Neural cell (in vitro differentiated cells): ENCODE results near the gene KLHL2. TPM values are rescaled to one million over a fixed set of nuclear protein-coding genes. Genes with fewer than 3 reads are reported as not detected.

Experiments used
- H2AFZ ChIP-seq: fragments of 200-600, 300-800 bp; sonication (generic), shearing (Covaris generic); 2 replicates; pipeline ENCODE4 v1.6.0; 2014; ENCODE audit warnings: low read depth, mild to moderate bottlenecking, antibody characterized with exemption, low read length, moderate library complexity
- H3F3A ChIP-seq: fragments of 200-600 bp; shearing (Covaris generic); 2 replicates; pipeline ENCODE4 v1.6.1; 2016; ENCODE audit warnings: mild to moderate bottlenecking, moderate library complexity, mixed read lengths, antibody characterized with exemption, low read length; ENCODE audit not compliant: insufficient read depth, poor library complexity, severe bottlenecking
- H3K27ac ChIP-seq: fragments of 200-600, 300-800 bp; sonication (generic), shearing (Covaris generic); 2 replicates; pipeline ENCODE4 v1.5.1; 2014; ENCODE audit warnings: mild to moderate bottlenecking, low read length, moderate library complexity
- H3K27me3 ChIP-seq: fragments of 300-800, 200-600 bp; sonication (generic), shearing (Covaris generic); 2 replicates; pipeline ENCODE4 v1.6.0; 2014; ENCODE audit warnings: mild to moderate bottlenecking, low read depth, low read length, moderate library complexity; ENCODE audit not compliant: insufficient read depth
- H3K36me3 ChIP-seq: fragments of 300-800, 200-600 bp; sonication (generic), shearing (Covaris generic); 2 replicates; pipeline ENCODE4 v1.5.1; 2014; ENCODE audit warnings: mild to moderate bottlenecking, antibody characterized with exemption, low read length, moderate library complexity; ENCODE audit not compliant: insufficient read depth
- H3K4me2 ChIP-seq: fragments of 300-800, 200-600 bp; sonication (generic), shearing (Covaris generic); 2 replicates; pipeline ENCODE4 v1.6.0; 2014; ENCODE audit warnings: mild to moderate bottlenecking, low read length
- H3K4me3 ChIP-seq: fragments of 300-800, 200-600 bp; sonication (generic), shearing (Covaris generic); 2 replicates; pipeline ENCODE4 v1.5.1; 2014; ENCODE audit warnings: mild to moderate bottlenecking, low read length, moderate library complexity
- H3K79me2 ChIP-seq: fragments of 200-600 bp; shearing (Covaris generic); replicated peaks from 2 replicates; pipeline ENCODE4 v1.6.0; 2014; ENCODE audit warnings: mild to moderate bottlenecking, low read length, moderate library complexity; ENCODE audit not compliant: insufficient read depth
- H3K9ac ChIP-seq: fragments of 300-800, 200-600 bp; sonication (generic), shearing (Covaris generic); 2 replicates; pipeline ENCODE4 v1.6.1; 2016; ENCODE audit warnings: mild to moderate bottlenecking, low read length, mixed read lengths
- H3K9me2 ChIP-seq: fragments of 200-600 bp; shearing (Covaris generic); 2 replicates; pipeline ENCODE4 v1.6.1; 2016; ENCODE audit warnings: mild to moderate bottlenecking, low read length, mixed read lengths; ENCODE audit not compliant: insufficient read depth
- H3K9me3 ChIP-seq: fragments of 200-600, 300-800 bp; sonication (generic), shearing (Covaris generic); 2 replicates; pipeline ENCODE4 v1.6.1; 2016; ENCODE audit warnings: mild to moderate bottlenecking, mixed run types, low read length, moderate library complexity, mixed read lengths
- H4K20me1 ChIP-seq: fragments of 200-600 bp; shearing (Covaris generic); 2 replicates; pipeline ENCODE4 v1.6.1; 2016; ENCODE audit warnings: mild to moderate bottlenecking, mixed run types; ENCODE audit not compliant: insufficient read depth
- EP300 ChIP-seq: fragments of 450-650 bp; conservative IDR thresholded peaks from 2 replicates; pipeline ENCODE4 v1.6.1; 2014; ENCODE audit warnings: antibody characterized with exemption, mild to moderate bottlenecking, moderate library complexity; ENCODE audit not compliant: poor library complexity, severe bottlenecking
- EZH2 ChIP-seq: fragments of 200-600, 300-800 bp; shearing (Covaris generic), sonication (generic); IDR thresholded peaks from 2 replicates; pipeline ENCODE4 v1.6.1; 2014; ENCODE audit warnings: antibody characterized with exemption, low read length, borderline replicate concordance, mild to moderate bottlenecking; ENCODE audit not compliant: insufficient read depth, poor library complexity, severe bottlenecking
- MXI1 ChIP-seq: fragments of 450-650 bp; conservative IDR thresholded peaks from 2 replicates; pipeline ENCODE4 v1.6.1; 2014; ENCODE audit warnings: antibody characterized with exemption, mild to moderate bottlenecking; ENCODE audit not compliant: poor library complexity, severe bottlenecking
- POLR2AphosphoS5 ChIP-seq: IDR thresholded peaks from 2 replicates; pipeline ENCODE4 v1.6.1; 2012
- RAD21 ChIP-seq: fragments of 450-650 bp; conservative IDR thresholded peaks from 2 replicates; pipeline ENCODE4 v1.6.1; 2014; ENCODE audit warnings: antibody characterized with exemption, mild to moderate bottlenecking, moderate library complexity
- SMC3 ChIP-seq: fragments of 450-650 bp; conservative IDR thresholded peaks from 2 replicates; pipeline ENCODE4 v1.6.1; 2014; ENCODE audit warnings: antibody characterized with exemption, mild to moderate bottlenecking, moderate library complexity; ENCODE audit not compliant: poor library complexity
- TAF1 ChIP-seq: IDR thresholded peaks from 2 replicates; pipeline ENCODE4 v1.6.1; 2012; ENCODE audit warnings: low read depth
- polyA plus RNA-seq: library from polyadenylated mRNA; depleted of rRNA; stranded (reverse); fragments of >200 nt; gene quantifications from 2 replicates; pipeline ENCODE4 v1.2.3, GENCODE V29; 2014
- TF ChIP-seq, protein P1 (sequence below): fragments of 450-650 bp; IDR thresholded peaks from 2 replicates; pipeline ENCODE4 v1.5.1; 2014; ENCODE audit warnings: antibody characterized with exemption, mild to moderate bottlenecking, moderate library complexity; ENCODE audit not compliant: poor library complexity, severe bottlenecking
- TF ChIP-seq, protein P2 (sequence below): IDR thresholded peaks from 2 replicates; pipeline ENCODE4 v1.6.1; 2012; ENCODE audit warnings: borderline replicate concordance

Gene KLHL2
- polyA plus RNA-seq, 1 donor from 2014 or later, result 42.8 TPM

DNA sequence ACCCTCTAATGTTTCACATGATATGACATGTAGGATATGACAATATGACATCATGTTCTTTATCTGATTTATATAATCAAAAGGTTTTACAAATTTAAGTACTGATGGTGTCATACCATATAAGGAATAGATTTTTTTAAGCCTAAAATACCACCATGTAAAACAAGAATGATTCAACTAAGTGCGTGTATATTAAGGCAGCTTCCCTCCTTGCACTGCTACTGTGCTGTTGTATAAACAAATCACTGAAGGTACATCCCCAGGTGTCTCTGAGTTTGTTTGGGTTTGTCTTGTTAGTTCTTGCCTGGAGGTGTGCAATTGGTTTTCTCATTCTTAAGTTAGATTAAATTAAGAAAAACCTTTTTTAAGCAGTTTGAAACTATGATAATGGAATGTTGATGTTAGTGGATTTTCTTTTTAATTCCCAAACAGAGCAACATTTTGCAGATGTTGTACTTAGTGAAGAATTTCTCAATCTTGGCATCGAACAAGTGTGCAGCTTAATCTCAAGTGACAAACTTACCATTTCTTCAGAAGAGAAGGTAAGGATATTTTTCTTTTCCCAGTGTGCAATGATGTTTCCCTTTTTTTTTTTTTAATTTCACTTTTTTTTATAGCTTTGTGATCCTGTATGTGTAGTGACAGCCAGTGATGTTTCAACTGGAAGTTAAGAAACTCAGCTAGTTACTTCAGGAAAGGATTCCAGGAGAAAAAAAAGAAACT lies 86.7 kb downstream of the KLHL2 start:
- Histone ChIP-seq H3K9ac (no peak overlapping the region), H2AFZ (no peak overlapping the region), H3K79me2 (no peaks in the 10 kb centered on the region), H3K27me3 (no peaks in the 10 kb centered on the region), H3K9me3 (no peaks in the 10 kb centered on the region), H3F3A (no peaks in the 10 kb centered on the region), H3K27ac (no peak overlapping the region), H3K36me3 (no peaks in the 10 kb centered on the region), H4K20me1 (no peaks in the 10 kb centered on the region), H3K4me2 (no peak overlapping the region), H3K9me2 (no peaks in the 10 kb centered on the region), H3K4me3 (no peak overlapping the region)
- TF ChIP-seq POLR2AphosphoS5, result no peak
- TF ChIP-seq TAF1, result no peak
- TF ChIP-seq MXI1, result no peak
- TF ChIP-seq RAD21, result no peak
- TF ChIP-seq SMC3, result no peak
- no peak for TF ChIP-seq EP300
- no peak for TF ChIP-seq EZH2
- TF ChIP-seq, protein P1, sequence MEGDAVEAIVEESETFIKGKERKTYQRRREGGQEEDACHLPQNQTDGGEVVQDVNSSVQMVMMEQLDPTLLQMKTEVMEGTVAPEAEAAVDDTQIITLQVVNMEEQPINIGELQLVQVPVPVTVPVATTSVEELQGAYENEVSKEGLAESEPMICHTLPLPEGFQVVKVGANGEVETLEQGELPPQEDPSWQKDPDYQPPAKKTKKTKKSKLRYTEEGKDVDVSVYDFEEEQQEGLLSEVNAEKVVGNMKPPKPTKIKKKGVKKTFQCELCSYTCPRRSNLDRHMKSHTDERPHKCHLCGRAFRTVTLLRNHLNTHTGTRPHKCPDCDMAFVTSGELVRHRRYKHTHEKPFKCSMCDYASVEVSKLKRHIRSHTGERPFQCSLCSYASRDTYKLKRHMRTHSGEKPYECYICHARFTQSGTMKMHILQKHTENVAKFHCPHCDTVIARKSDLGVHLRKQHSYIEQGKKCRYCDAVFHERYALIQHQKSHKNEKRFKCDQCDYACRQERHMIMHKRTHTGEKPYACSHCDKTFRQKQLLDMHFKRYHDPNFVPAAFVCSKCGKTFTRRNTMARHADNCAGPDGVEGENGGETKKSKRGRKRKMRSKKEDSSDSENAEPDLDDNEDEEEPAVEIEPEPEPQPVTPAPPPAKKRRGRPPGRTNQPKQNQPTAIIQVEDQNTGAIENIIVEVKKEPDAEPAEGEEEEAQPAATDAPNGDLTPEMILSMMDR, result no peak
- TF ChIP-seq, protein P2, sequence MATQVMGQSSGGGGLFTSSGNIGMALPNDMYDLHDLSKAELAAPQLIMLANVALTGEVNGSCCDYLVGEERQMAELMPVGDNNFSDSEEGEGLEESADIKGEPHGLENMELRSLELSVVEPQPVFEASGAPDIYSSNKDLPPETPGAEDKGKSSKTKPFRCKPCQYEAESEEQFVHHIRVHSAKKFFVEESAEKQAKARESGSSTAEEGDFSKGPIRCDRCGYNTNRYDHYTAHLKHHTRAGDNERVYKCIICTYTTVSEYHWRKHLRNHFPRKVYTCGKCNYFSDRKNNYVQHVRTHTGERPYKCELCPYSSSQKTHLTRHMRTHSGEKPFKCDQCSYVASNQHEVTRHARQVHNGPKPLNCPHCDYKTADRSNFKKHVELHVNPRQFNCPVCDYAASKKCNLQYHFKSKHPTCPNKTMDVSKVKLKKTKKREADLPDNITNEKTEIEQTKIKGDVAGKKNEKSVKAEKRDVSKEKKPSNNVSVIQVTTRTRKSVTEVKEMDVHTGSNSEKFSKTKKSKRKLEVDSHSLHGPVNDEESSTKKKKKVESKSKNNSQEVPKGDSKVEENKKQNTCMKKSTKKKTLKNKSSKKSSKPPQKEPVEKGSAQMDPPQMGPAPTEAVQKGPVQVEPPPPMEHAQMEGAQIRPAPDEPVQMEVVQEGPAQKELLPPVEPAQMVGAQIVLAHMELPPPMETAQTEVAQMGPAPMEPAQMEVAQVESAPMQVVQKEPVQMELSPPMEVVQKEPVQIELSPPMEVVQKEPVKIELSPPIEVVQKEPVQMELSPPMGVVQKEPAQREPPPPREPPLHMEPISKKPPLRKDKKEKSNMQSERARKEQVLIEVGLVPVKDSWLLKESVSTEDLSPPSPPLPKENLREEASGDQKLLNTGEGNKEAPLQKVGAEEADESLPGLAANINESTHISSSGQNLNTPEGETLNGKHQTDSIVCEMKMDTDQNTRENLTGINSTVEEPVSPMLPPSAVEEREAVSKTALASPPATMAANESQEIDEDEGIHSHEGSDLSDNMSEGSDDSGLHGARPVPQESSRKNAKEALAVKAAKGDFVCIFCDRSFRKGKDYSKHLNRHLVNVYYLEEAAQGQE, result no peak

DNA sequence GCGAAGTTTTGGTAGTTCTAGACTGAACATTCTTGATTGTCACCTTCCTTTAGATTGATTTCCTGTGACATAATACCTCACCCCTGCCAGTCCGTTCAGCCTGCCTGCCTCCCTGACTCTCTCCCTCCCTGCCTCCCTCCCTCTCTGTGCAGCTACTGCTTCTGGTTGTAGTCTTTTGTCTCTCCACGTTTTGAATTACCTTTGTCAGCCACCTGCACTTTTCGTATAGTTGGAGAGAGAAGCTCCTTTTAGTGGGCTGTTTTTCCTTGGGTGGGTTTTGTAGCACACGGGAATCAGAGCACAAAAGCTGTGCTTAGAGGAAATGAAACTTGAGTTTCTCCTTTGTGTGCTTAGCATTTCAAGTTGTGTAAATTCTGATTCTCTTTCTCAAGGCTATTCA lies 87.5 kb downstream of the KLHL2 start:
- H3F3A ChIP-seq, result no peaks in the 10 kb centered on the region
- H2AFZ ChIP-seq, result no peak overlapping the region
- H4K20me1 ChIP-seq, result no peaks in the 10 kb centered on the region
- H3K9me2 ChIP-seq, result no peaks in the 10 kb centered on the region
- H3K4me2 ChIP-seq, result no peak overlapping the region
- no peaks in the 10 kb centered on the region for H3K79me2 ChIP-seq
- H3K9ac ChIP-seq, result no peak overlapping the region
- no peaks in the 10 kb centered on the region for H3K9me3 ChIP-seq
- H3K4me3 ChIP-seq, result no peak overlapping the region
- H3K27me3 ChIP-seq, result no peaks in the 10 kb centered on the region
- H3K27ac ChIP-seq, result no peak overlapping the region
- H3K36me3 ChIP-seq, result no peaks in the 10 kb centered on the region
- TF ChIP-seq RAD21 (no peak), POLR2AphosphoS5 (no peak), MXI1 (no peak), SMC3 (no peak), EZH2 (no peak), TAF1 (no peak), EP300 (no peak)
- TF ChIP-seq, protein P2, result no peak
- TF ChIP-seq, protein P1, result no peak
